Central memory CD4-positive, alpha-beta T cell (primary cell): ENCODE data around the gene ITSN1.
"Not testable (repeated sequence)": the region's sequence is repeated elsewhere in the genome, so short reads cannot be mapped to it uniquely, and the experiment has no call there.

ENCODE experiments used
- DNase-seq: peaks from one replicate; pipeline ENCODE4 v3.0.0; 2022

ITSN1 gene

GRCh38 chr21:33775100-33775828 lies 133.0 kb downstream of the ITSN1 start:
- no peak for DNase-seq

- no peak for DNase-seq
These were observed 138.3 kb downstream of the ITSN1 start for GRCh38 chr21:33780631-33781030.

DNA sequence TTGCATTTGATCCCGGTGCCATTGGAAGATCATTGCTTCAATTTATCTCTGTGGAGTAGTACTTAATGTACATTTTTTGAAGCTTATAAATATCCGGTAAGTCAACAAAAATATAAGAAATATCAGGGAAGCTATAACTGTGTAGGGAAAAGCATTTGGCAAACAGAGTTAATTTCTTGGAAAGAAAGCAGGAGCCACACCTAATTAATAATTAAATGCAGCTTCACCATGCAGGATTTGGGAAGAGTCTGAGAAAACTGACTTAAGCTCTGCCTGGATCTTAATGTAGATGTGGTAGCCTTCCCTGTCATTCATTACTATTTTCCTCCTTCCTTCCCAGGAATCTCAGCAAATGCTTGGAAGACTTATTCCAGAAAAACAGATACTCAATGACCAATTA lies 138.8 kb downstream of the ITSN1 start:
- no peak for DNase-seq

GRCh38 chr21:33783187-33783979 lies 141.1 kb downstream of the ITSN1 start:
- no peak for DNase-seq

DNA sequence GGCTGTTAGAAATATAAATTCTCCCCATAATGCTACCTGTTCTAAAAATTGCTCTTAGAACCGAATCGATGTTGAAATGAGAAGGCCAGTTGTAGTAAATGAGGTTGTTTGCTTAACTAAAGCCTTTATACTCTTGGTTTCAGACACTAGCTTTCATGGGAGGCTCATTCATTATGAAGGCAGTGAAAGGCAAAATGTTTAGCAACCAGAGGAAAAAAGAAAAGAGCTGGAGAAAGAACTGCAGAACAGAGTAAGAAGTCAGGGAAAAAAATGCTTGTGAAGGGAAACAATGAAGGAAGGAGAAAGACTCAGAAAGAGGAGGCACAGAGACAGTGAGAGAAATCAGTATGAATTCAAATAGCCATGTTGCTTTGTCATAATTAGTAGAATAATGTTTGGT lies 145.1 kb downstream of the ITSN1 start:
- DNase-seq = no peak

DNA sequence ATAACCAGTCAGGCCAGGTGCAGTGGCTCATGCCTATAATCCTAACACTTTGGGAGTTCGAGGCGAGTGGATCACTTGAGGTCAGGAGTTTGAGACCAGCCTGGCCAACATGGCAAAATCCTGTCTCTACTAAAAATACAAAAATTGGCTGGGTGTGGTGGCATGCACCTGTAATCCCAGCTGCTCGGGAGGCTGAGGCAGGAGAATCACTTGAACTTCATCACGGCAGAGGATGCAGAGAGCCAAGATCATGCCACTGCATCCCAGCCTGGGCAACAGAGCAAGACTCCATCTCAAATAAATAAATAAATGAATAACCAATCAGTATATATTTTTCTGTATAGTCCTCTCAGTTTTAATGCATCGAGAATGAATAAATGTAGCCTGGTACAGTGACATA lies 146.1 kb downstream of the ITSN1 start:
- DNase-seq = not testable (repeated sequence)

GRCh38 chr21:33789697-33790096 lies 147.4 kb downstream of the ITSN1 start:
- no peak for DNase-seq

DNA sequence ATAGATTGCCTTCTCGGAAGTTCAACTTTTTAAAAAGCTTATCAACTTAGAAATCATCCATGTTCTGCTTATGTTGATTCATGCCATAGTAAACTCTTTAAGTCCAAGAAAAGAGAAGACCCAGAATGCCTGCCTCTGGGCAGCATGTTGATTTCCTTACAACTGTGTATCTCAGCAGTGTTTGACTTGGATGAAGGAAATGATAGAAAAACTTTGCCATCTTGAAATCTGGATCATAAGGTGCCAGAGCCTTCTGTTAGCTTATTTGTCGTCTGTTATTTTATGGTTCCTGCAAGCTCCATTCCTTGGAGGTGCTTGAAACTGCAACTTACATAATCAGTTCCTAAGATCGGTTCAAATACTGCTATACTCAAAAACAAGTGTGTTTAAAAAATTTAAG lies 148.8 kb downstream of the ITSN1 start:
- no peak for DNase-seq

GRCh38 chr21:33794596-33794995 lies 152.3 kb downstream of the ITSN1 start:
- no peak for DNase-seq

- DNase-seq = no peak
These were observed 155.3 kb downstream of the ITSN1 start for GRCh38 chr21:33797565-33797964.

DNA sequence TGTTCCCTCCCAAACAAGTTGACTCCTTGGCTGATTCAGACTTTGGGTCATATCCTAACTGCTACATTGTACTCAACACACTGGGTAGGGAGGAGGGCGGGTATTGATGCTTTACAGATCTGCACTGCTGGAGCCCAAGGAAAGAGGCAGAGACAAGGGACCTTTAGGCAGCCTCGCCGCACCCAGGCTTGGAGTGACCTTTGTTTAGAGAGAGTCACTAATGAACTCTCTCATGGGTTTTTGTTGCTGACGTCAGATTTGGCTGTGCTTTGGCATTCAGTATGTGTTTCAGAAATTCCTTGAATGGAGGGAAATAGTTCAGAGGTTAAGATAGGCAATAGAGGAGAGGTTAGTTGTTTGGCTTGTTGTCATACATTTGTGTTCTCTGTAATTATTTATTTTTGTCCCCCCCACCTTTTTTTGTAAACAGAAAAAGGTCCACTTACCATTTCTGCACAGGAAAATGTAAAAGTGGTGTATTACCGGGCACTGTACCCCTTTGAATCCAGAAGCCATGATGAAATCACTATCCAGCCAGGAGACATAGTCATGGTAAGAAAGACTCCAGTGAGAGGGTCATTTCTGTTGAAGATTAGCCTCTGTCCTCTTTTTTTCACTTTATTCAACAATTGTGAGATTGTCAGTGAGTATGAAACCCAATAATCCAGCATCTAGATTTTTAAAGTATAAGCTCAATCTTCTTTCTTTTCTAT lies 157.2 kb downstream of the ITSN1 start:
- no peak for DNase-seq

- DNase-seq = no peak
These were observed 158.6 kb downstream of the ITSN1 start for GRCh38 chr21:33800753-33801423.

- DNase-seq = no peak
These were observed 159.4 kb downstream of the ITSN1 start for GRCh38 chr21:33801424-33802405.

- no peak for DNase-seq
These were observed 160.2 kb downstream of the ITSN1 start for GRCh38 chr21:33802481-33802880.

GRCh38 chr21:33808715-33809367 lies 166.5 kb downstream of the ITSN1 start:
- no peak for DNase-seq

- no peak for DNase-seq
These were observed 168.5 kb downstream of the ITSN1 start for GRCh38 chr21:33810766-33811165.

GRCh38 chr21:33811167-33812010 lies 169.1 kb downstream of the ITSN1 start:
- no peak for DNase-seq

DNA sequence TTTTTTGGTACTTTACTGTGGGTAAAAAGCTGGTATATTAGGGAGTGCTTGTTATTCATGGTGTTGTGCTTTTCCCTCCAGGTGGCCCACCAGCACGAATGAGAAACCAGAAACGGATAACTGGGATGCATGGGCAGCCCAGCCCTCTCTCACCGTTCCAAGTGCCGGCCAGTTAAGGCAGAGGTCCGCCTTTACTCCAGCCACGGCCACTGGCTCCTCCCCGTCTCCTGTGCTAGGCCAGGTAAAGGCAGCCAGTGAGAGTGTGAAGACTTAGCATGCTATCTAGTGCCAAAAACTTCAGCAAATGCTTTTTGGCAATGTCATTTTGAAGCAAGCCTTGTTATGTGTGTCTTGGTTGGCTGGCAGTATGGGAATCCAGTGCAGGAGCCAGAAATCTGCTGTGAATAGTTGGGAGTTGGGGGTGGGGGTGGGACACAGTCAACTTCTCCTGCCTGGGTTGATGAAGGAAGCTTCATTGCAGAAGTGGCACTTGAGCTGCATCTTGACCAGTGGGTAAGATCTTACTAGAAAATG lies 171.6 kb downstream of the ITSN1 start:
- no peak for DNase-seq

DNA sequence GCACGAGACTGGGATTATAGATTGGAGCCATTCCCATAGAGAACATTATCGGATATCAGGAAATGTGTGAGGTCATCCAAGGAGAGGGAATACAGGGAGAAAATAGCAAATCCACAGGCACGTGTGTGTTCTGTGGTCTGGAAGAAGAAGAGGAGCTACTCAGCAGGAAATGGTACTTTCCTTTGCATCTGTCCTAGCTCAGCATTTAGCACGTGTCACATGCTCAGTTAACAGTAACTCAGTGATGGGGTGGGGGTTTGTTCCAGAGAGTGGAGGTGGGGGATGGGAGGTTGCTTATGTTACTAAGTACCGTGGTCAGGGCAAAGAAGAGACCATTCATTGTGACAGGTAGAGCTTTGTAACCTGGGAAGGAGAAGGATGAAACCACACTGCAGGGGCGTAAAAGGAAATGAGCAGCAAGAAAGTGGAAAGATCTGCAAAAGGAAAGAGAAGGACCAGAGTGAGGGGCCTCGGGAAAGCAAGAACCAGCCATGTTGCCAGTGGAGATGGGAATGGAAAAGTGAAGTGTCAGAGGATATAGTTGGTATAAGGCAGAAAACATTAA lies 172.9 kb downstream of the ITSN1 start:
- no peak for DNase-seq

DNA sequence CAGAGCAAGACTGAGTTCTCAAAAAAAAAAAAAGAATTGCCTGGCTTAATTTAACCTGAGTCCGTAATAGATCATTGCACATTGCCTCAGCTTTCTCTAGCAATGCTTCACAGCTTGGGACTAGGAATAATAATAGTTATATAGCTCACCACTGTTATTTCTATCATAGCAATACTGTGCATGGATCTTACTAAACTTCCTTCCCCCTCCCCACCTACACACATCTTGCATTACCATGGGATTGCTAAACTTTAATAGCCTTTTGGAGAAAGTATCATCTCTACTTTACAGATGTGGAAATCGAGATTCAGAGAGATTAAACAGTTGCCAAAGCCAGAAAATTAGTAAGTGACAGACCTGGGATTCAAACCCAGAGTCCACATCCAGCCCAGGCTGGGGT lies 173.9 kb downstream of the ITSN1 start:
- no peak for DNase-seq
